OCI-LY7 (cell line): ENCODE measurements around the gene MIER2. TPM values are rescaled to one million over a fixed set of nuclear protein-coding genes. Genes with fewer than 3 reads are reported as not detected.

Source experiments
- BruUV-seq: library from RNA; stranded (reverse); fragments of 400-500 nt; replicated peaks from 2 replicates; lab custom pipeline; 2021; lab: Mats Ljungman, UMichigan
- CTCF ChIA-PET: fragments of 300-600 bp; sonication (Branson Sonifier 250); formaldehyde crosslinking; loops from one replicate; lab custom pipeline; 2022; ENCODE audit warnings: antibody characterized with exemption; ENCODE audit not compliant: unreplicated experiment; lab: Charles Lee
- POLR2A ChIA-PET: fragments of 300-600 bp; sonication (Branson Sonifier 250); formaldehyde crosslinking; loops from one replicate; lab custom pipeline; 2022; ENCODE audit warnings: antibody characterized with exemption; lab: Charles Lee
- DNase-seq: peaks from one replicate; pipeline ENCODE4 v3.0.0-alpha.2; 2015; ENCODE audit warnings: low spot score
- H2AFZ ChIP-seq: fragments of 200-600 bp; sonication (generic), shearing (Covaris generic); 2 replicates; pipeline ENCODE4 v1.6.1; 2014; ENCODE audit warnings: mild to moderate bottlenecking, antibody characterized with exemption, low read length, moderate library complexity
- H3K27ac ChIP-seq: fragments of 200-600 bp; sonication (generic); 2 replicates; pipeline ENCODE4 v1.5.1; 2014; ENCODE audit warnings: mixed run types, low read depth, mild to moderate bottlenecking, moderate library complexity, low read length, inconsistent platforms; ENCODE audit not compliant: poor library complexity, severe bottlenecking
- H3K36me3 ChIP-seq: fragments of 200-600 bp; sonication (generic); 2 replicates; pipeline ENCODE4 v1.6.1; 2014; ENCODE audit warnings: mild to moderate bottlenecking, antibody characterized with exemption, low read length, moderate library complexity, mixed read lengths; ENCODE audit not compliant: insufficient read depth
- H3K4me1 ChIP-seq: fragments of 200-600 bp; sonication (generic); 2 replicates; pipeline ENCODE4 v1.5.1; 2014; ENCODE audit warnings: mild to moderate bottlenecking, low read length; ENCODE audit not compliant: insufficient read depth, poor library complexity, severe bottlenecking
- H3K4me2 ChIP-seq: fragments of 200-600 bp; sonication (generic); 2 replicates; pipeline ENCODE4 v1.6.1; 2014; ENCODE audit warnings: mild to moderate bottlenecking, low read length
- H3K4me3 ChIP-seq: fragments of 200-600 bp; sonication (generic); 2 replicates; pipeline ENCODE4 v1.5.1; 2014; ENCODE audit warnings: mild to moderate bottlenecking, low read depth, low read length; ENCODE audit not compliant: poor library complexity, severe bottlenecking
- H3K79me2 ChIP-seq: fragments of 200-600 bp; sonication (generic); 2 replicates; pipeline ENCODE4 v1.6.1; 2016; ENCODE audit warnings: low read depth, mild to moderate bottlenecking, low read length, moderate library complexity, mixed read lengths; ENCODE audit not compliant: insufficient read depth
- H3K9me2 ChIP-seq: fragments of 200-600 bp; sonication (generic); 2 replicates; pipeline ENCODE4 v1.6.1; 2016; ENCODE audit warnings: mild to moderate bottlenecking, low read length, mixed read lengths; ENCODE audit not compliant: insufficient read depth
- H3K9me3 ChIP-seq: fragments of 200-600 bp; sonication (generic); 2 replicates; pipeline ENCODE4 v1.6.1; 2014; ENCODE audit warnings: mild to moderate bottlenecking, mixed run types, low read length, mixed read lengths
- H4K20me1 ChIP-seq: fragments of 200-600 bp; sonication (generic); 2 replicates; pipeline ENCODE4 v1.6.1; 2014; ENCODE audit warnings: mild to moderate bottlenecking, antibody characterized with exemption, low read length, moderate library complexity, mixed read lengths; ENCODE audit not compliant: insufficient read depth
- CTCF ChIP-seq: fragments of 200-600 bp; sonication (generic); conservative IDR thresholded peaks from 2 replicates; pipeline ENCODE4 v1.5.1; 2014; ENCODE audit warnings: mild to moderate bottlenecking, antibody characterized with exemption, low read length, moderate library complexity, mixed read lengths
- EZH2phosphoT487 ChIP-seq: fragments of 200-600 bp; sonication (generic); IDR thresholded peaks from 2 replicates; pipeline ENCODE4 v1.6.1; 2018; ENCODE audit warnings: low read depth, borderline replicate concordance, mild to moderate bottlenecking, mixed run types, antibody characterized with exemption, low read length, moderate library complexity, mixed read lengths
- intact Hi-C: fragments of 100-400 bp; cut with micrococcal nuclease; formaldehyde crosslinking; loops from one replicate; pipeline ENCODE4 v1.10.0; 2022; ENCODE audit not compliant: unreplicated experiment
- total RNA-seq, 2 experiments: library from RNA; depleted of rRNA in 1 of 2; stranded (reverse); fragments of >200 nt in 1 of 2; shearing (Covaris generic) in 1 of 2; gene quantifications; 2 replicates each; pipeline ENCODE4 v1.2.3, GENCODE V29; 2014 to 2022

MIER2 gene
- total RNA-seq, 2 experiments from 2014 or later = 29.1 to 30.2 TPM

- H3K4me2 ChIP-seq = no peak overlapping the region
- no peaks in the 10 kb centered on the region for H4K20me1 ChIP-seq
- no peak overlapping the region for H2AFZ ChIP-seq
- H3K36me3 ChIP-seq = peaks cover 43% of the 10 kb centered on the region
- no peaks in the 10 kb centered on the region for H3K9me2 ChIP-seq
- H3K27ac ChIP-seq = no peak overlapping the region
- H3K79me2 ChIP-seq = no peaks in the 10 kb centered on the region
- H3K9me3 ChIP-seq = no peaks in the 10 kb centered on the region
- H3K4me3 ChIP-seq = no peak overlapping the region
- intact Hi-C loops = no loop called here
- no peak for DNase-seq
- ChIA-PET POLR2A (no interaction called here), CTCF (no interaction called here)
- H3K4me1 ChIP-seq = no peaks in the 10 kb centered on the region
- no TSS peak for BruUV-seq
- TF ChIP-seq CTCF (no peak), EZH2phosphoT487 (no peak)
Measured at GRCh38 chr19:306151-306900, 38.3 kb downstream of the MIER2 start.

- H3K36me3 ChIP-seq = peaks cover 34% of the 10 kb centered on the region
- TF ChIP-seq EZH2phosphoT487 (no peak), CTCF (no peak)
- ChIA-PET CTCF (no interaction called here), POLR2A (no interaction called here)
- intact Hi-C loops = no loop called here
- H3K9me3 ChIP-seq = no peaks in the 10 kb centered on the region
- no peak overlapping the region for H3K27ac ChIP-seq
- no peak overlapping the region for H3K4me3 ChIP-seq
- no peaks in the 10 kb centered on the region for H3K4me1 ChIP-seq
- DNase-seq = no peak
- H4K20me1 ChIP-seq = no peaks in the 10 kb centered on the region
- H2AFZ ChIP-seq = no peak overlapping the region
- no TSS peak for BruUV-seq
- H3K9me2 ChIP-seq = no peaks in the 10 kb centered on the region
- no peaks in the 10 kb centered on the region for H3K79me2 ChIP-seq
- H3K4me2 ChIP-seq = no peak overlapping the region
Measured at GRCh38 chr19:305240-306150, 39.1 kb downstream of the MIER2 start.
